Gastrocnemius medialis (tissue), 4 donors: ENCODE measurements around the gene WWP2.
"Not testable (repeated sequence)": the region's sequence is repeated elsewhere in the genome, so short reads cannot be mapped to it uniquely, and the experiment has no call there.

Experiments
- POLR2A ChIP-seq, 2 donors: fragments of 450-650 bp; IDR thresholded peaks; one replicate each; pipeline ENCODE4 v1.6.1; 2017; ENCODE audit warnings: antibody characterized with exemption in 2 of 2, mild to moderate bottlenecking in 2 of 2, moderate library complexity in 2 of 2
- TF ChIP-seq, protein P1 (sequence below), 5 experiments: fragments of 450-650 bp in 3 of 5; fragments of 200-600 bp in 2 of 5; sonication (generic) in 2 of 5; IDR thresholded peaks in 4 of 5; conservative IDR thresholded peaks in 1 of 5; 1 replicate in 4 of 5; 2 replicates in 1 of 5; pipeline ENCODE4 v1.5.1; 2016 to 2019; ENCODE audit warnings: antibody characterized with exemption in 5 of 5, mild to moderate bottlenecking in 3 of 5, moderate library complexity in 3 of 5

DNA sequence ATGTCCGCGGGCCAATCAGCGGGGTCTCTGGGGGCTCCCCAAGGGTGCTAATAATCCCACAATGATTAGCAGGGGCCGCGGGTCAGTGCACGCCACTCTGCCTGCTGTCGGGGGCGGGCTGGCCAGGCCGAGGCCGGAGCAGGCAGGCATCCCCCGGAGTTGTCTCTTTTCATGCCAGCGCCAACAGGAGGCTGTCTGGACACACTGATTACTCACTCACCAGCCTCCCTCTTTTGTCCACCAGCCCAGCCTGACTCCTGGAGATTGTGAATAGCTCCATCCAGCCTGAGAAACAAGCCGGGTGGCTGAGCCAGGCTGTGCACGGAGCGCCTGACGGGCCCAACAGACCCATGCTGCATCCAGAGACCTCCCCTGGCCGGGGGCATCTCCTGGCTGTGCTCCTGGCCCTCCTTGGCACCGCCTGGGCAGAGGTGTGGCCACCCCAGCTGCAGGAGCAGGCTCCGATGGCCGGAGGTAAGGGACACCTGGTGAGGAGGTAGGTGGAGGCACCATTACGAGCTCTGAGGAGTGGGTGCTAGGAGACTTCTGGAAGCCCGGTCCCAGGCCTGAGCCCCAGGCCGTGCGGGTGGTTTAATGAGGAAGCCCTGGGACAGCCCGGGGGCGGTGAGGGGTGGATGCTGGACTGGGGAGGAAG, 189.0 kb downstream of the WWP2 start, which contains the start of gene CLEC18A:
- TF ChIP-seq, protein P1, sequence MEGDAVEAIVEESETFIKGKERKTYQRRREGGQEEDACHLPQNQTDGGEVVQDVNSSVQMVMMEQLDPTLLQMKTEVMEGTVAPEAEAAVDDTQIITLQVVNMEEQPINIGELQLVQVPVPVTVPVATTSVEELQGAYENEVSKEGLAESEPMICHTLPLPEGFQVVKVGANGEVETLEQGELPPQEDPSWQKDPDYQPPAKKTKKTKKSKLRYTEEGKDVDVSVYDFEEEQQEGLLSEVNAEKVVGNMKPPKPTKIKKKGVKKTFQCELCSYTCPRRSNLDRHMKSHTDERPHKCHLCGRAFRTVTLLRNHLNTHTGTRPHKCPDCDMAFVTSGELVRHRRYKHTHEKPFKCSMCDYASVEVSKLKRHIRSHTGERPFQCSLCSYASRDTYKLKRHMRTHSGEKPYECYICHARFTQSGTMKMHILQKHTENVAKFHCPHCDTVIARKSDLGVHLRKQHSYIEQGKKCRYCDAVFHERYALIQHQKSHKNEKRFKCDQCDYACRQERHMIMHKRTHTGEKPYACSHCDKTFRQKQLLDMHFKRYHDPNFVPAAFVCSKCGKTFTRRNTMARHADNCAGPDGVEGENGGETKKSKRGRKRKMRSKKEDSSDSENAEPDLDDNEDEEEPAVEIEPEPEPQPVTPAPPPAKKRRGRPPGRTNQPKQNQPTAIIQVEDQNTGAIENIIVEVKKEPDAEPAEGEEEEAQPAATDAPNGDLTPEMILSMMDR (IDR thresholded peaks at IDR 0.05 in 4 of 5, conservative IDR thresholded peaks at IDR 0.05 in 1 of 5) = not testable (repeated sequence)
- TF ChIP-seq POLR2A (IDR thresholded peaks at IDR 0.05) = not testable (repeated sequence)
